Erythroblast (primary cell): Measurements from ENCODE around the gene NFATC1.

Experiments used
- GATA1 ChIP-seq: IDR thresholded peaks from 2 replicates; pipeline ENCODE4 v1.6.1; 2011; ENCODE audit warnings: low read depth, mild to moderate bottlenecking, control low read depth, low read length, moderate library complexity
- POLR2A ChIP-seq: IDR thresholded peaks from 2 replicates; pipeline ENCODE4 v1.6.1; 2011; ENCODE audit warnings: mild to moderate bottlenecking, low read length

DNA sequence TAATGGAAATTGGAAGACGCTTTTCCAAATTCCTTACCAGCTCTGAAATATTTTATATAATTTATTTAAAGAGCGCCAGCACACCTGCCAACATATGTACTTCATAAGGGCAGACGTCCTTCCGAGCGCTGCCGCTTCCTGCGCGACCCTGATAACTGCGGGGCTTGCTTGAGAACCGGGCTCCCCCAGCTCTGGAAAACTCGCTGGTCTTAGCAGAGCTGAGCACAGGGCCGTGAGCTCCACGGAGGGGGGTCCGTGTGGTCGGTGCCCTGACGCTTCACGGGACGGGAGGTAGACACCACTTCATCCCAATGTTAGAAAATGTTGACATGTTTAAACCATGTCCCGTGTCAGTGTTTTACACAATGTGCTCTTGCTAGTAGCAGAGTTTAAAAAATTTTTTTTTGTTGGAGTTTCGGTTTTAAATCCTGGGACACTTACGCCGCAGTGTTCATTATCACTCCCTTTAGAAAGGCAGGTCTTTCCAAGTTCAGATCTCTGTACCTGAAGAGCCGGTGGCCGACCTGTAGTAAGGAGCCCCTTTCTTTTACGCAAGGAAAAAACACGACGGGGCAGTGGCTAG lies 1.6 kb downstream of the NFATC1 start:
- TF ChIP-seq POLR2A = no peak
- TF ChIP-seq GATA1 = no peak
